RPMI8226 (cell line): ENCODE data around the gene TLR3.
A peak's percentile ranks its signal among the peaks of the same experiment; 100 is the strongest.
"Not testable (repeated sequence)": the region's sequence is repeated elsewhere in the genome, so short reads cannot be mapped to it uniquely, and the experiment has no call there.

Experiments used
- DNase-seq: peaks from one replicate; pipeline ENCODE4 v3.0.0-alpha.2; 2015

TLR3 gene

GRCh38 chr4:186050135-186050534 is 18.8 kb upstream of the TLR3 start:
- DNase-seq, result not testable (repeated sequence)

- no peak for DNase-seq
Observed at GRCh38 chr4:186051096-186051495, 17.9 kb upstream of the TLR3 start.

- DNase-seq, result no peak
Observed at GRCh38 chr4:186058253-186058979, 10.5 kb upstream of the TLR3 start.

GRCh38 chr4:186058980-186059316 is 10.0 kb upstream of the TLR3 start:
- DNase-seq, result no peak

- peak; percentile 52 for DNase-seq
Observed at GRCh38 chr4:186061921-186062320, 7.0 kb upstream of the TLR3 start.

- peak; percentile 34 for DNase-seq
Observed at GRCh38 chr4:186067757-186068385, 1.1 kb upstream of the TLR3 start.

- no peak for DNase-seq
Observed at GRCh38 chr4:186069729-186070128, 773 bp downstream of the TLR3 start.

GRCh38 chr4:186072516-186072915 is 3.6 kb downstream of the TLR3 start:
- DNase-seq, result no peak

- DNase-seq, result no peak
Observed at GRCh38 chr4:186074189-186074588, 5.2 kb downstream of the TLR3 start.

GRCh38 chr4:186078981-186079638 is 10.2 kb downstream of the TLR3 start:
- no peak for DNase-seq

- no peak for DNase-seq
Observed at GRCh38 chr4:186079694-186080093, 10.7 kb downstream of the TLR3 start.

GRCh38 chr4:186081202-186081807 is 12.3 kb downstream of the TLR3 start:
- DNase-seq, result no peak

- DNase-seq, result no peak
Observed at GRCh38 chr4:186082221-186082620, 13.3 kb downstream of the TLR3 start.

GRCh38 chr4:186088523-186088922 is 19.6 kb downstream of the TLR3 start:
- no peak for DNase-seq

GRCh38 chr4:186092296-186092695 is 23.3 kb downstream of the TLR3 start:
- DNase-seq, result no peak

GRCh38 chr4:186095406-186095805 is 26.4 kb downstream of the TLR3 start:
- DNase-seq, result peak; percentile 3

- no peak for DNase-seq
Observed at GRCh38 chr4:186096681-186097165, 27.8 kb downstream of the TLR3 start.

- DNase-seq, result no peak
Observed at GRCh38 chr4:186097386-186097785, 28.4 kb downstream of the TLR3 start.

- no peak for DNase-seq
Observed at GRCh38 chr4:186102931-186103330, 34.0 kb downstream of the TLR3 start.

GRCh38 chr4:186104114-186104889 is 35.3 kb downstream of the TLR3 start, which contains the start of gene FAM149A:
Gene FAM149A, plus strand, starts transcription at chr4:186104704.
- peak; percentile 77 for DNase-seq

- peak; percentile 5 for DNase-seq
Observed at GRCh38 chr4:186104890-186105646, 36.1 kb downstream of the TLR3 start.
